Endometrium (tissue), 2 donors: Measurements from ENCODE around the gene PFN1.

Experiments
- FAIRE-seq: peaks from 2 replicates; lab custom pipeline; 2012; peaks lifted over from hg19 to GRCh38; lab: Jason Lieb, UNC
- donor health status: control.
- donor health status: control.

The PFN1 gene

DNA sequence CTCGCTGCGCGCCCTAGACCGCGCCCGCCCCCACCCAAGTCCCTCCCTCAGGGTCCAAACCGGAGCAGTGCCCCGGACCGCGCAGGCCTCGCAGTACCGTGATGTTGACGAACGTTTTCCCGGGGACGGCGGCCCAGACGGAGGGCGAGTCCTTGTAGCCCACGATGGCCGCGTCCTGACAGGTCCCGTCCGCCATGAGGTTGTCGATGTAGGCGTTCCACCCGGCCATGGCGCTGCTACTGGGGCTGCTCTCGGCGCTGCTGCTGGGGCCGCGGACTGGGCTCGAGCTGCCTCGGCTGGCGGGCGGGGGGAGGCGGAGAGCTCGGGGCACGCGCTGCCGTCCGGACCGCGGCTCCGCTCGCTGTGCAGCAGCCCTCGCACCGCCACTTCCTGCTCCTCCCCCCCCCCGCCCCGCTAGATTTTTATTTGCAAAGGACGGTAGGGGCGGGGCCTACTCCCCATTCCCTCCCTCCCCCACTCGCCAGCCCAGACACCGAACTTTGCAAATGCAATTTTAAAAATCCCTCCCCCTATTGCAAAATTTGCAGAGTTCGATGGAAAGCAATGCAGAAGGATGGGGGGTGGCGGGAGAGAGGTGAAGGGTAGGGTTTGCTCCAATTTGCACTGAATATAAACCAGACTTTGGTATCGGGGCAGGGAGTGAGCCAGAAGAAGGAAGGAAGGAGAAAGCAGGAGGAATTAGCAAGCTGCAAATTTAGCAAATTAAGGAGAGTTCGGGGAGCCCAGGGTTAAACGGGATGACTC lies at the start of gene PFN1:
Gene PFN1, minus strand, starts transcription at position 365 of the 765 bp plus-strand sequence. Its CDS starts 136 bp downstream, at position 229.
- no peak for FAIRE-seq

- FAIRE-seq, result no peak
These were observed 49.1 kb upstream of the PFN1 start, which contains the start of the genes INCA1 and KIF1C for GRCh38 chr17:4997302-4998026. INCA1 (minus strand) TSS chr17:4997522; CDS start chr17:4994437, 3,085 bp downstream. KIF1C (plus strand) TSS chr17:4997950; CDS start chr17:5000247, 2,297 bp downstream.

GRCh38 chr17:4994081-4994595 lies 45.8 kb upstream of the PFN1 start:
- FAIRE-seq, result no peak

DNA sequence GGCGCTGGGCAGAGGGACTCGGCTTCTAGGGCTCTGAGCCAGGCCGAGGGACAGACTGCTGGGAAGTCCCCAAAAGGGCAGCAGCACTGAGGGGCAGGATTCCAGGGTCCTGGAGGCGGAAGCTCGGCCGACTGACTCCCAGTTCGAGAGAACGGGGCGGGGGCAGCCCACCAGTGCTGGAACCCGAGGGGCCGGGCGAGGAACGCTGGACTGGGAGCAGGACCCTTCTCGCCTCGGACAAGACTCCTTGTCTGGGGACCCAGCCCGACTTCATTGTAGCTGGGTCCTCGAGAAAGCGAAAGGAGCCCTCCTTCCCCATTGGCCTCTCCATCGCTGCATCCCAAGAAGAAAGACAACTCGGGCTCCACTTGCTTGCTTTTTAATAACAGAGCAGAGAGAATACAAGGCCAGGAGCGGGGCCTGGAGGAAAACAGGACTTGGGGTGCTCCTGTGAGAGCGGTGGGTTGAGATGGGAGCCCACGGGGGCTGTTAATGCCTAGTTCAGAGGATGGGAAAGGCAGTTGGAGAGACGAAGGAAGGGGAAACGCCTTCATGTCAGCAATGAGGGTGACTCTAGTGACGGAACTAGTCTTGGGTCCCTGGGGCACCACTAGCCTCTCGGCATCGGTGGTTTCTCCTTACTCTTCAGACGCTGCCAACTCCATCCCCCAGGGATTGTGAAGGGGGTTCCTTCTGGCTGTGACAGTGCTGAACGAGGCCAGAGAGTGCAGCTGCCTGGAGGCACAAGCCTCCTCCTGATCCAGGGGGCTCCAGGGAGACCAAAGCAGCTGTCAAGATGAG lies 39.6 kb upstream of the PFN1 start:
- FAIRE-seq, result no peak

- no peak for FAIRE-seq
These were observed 38.8 kb upstream of the PFN1 start, which contains the start of gene CAMTA2 for GRCh38 chr17:4986951-4987766. CAMTA2 (minus strand) TSS chr17:4987675; CDS start chr17:4986222, 1,453 bp downstream.

- FAIRE-seq, result no peak
These were observed 38.1 kb upstream of the PFN1 start for GRCh38 chr17:4986403-4986802.

DNA sequence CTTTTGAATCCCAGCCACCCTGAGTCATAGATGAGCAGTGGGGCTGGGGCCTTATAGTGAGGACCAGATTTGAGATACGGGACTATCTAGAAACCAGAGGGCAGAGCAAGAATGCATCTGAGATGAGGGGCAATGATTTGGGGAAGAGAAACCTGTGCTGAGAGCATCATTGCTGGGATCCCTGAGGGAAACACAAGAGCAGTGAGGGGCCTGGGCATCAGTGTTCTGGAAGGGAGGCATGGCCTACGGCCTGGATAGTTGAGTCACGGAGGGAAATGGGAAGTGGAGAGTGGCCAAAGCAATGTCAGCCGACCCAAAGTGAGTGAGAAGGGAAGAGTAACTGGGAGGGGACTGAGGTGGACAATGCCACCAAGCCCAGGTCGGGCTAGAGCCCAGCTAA lies 34.0 kb upstream of the PFN1 start:
- FAIRE-seq, result no peak

DNA sequence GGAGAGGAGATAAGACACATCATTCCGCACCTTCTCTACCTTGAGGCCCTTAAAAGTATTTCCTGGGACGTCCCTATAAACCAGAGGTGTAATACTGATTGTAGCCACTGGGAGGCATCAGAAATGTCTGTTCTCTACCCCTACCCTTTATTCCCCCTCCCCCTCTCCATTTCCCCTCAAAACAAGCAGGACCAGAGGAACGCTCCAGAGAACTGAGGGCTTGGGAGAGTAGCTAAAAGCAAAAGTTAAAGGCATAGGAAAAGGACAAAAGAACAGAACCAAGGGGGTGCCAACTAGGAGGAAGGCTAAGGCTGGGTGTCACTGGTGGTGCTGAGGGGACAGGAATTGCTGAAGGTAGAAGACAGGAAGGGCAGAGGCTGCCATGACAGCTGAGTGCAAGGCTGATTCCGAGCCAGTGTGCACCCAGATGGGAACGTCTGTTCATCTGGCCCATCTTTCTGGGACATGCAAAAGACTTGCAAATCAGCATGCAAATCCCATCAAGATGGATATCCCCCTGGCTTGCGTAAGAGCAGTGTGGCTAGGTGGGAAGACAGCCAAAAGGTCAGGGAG lies 32.4 kb upstream of the PFN1 start:
- no peak for FAIRE-seq

- FAIRE-seq, result no peak
These were observed 30.4 kb upstream of the PFN1 start for GRCh38 chr17:4978726-4979125.

DNA sequence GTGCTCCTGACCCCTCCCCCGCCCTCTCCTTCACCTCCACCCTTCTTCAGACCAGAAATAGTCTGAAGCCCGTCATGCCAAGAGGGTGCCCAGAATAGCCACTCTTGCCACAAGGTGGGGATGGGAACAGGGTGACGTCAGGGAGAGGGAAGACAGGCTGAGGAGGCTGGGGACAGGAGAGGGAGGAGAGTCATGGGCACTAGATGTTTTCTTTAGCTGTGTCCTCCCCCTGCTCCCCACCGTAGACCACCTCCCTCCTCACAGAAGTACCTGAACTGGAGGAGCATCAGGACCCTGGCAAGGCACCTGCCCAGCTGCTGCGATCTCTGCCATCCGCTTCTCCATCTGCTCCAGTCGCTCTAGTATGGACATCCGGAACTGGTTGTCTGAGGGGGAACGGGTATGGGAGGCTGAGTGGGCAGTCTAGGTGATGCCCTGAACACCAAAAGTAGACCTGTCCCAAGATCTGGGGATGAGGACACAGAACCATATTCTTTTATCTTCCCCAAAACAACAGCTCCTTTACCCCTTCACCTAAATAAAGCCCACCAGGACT lies 25.9 kb upstream of the PFN1 start:
- no peak for FAIRE-seq

GRCh38 chr17:4973256-4974114 lies 25.2 kb upstream of the PFN1 start:
- no peak for FAIRE-seq

GRCh38 chr17:4972752-4973151 lies 24.4 kb upstream of the PFN1 start:
- no peak for FAIRE-seq

DNA sequence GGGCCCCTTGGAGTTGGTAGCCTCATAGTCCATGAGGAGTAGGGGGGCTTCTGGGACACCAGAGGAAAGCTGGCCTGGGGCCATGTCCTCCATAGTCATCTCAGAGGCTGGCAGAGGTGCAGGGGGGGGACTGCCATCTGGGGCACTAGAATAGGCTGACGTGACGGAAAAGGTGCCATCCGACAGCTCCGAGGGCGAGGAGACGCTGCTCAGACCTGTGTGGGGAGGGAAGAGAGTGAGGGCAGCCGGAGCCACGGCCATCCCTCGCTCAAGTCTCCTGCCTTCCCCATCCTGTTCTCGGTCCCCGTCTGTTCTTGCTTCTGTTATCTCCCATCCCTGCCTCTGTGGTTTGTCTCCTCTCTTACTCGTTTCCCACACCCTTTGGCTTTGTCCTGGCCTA lies 24.0 kb upstream of the PFN1 start:
- no peak for FAIRE-seq

- FAIRE-seq, result no peak
These were observed 23.5 kb upstream of the PFN1 start for GRCh38 chr17:4971826-4972225.

- FAIRE-seq, result no peak
These were observed 21.9 kb upstream of the PFN1 start for GRCh38 chr17:4970273-4970672.

DNA sequence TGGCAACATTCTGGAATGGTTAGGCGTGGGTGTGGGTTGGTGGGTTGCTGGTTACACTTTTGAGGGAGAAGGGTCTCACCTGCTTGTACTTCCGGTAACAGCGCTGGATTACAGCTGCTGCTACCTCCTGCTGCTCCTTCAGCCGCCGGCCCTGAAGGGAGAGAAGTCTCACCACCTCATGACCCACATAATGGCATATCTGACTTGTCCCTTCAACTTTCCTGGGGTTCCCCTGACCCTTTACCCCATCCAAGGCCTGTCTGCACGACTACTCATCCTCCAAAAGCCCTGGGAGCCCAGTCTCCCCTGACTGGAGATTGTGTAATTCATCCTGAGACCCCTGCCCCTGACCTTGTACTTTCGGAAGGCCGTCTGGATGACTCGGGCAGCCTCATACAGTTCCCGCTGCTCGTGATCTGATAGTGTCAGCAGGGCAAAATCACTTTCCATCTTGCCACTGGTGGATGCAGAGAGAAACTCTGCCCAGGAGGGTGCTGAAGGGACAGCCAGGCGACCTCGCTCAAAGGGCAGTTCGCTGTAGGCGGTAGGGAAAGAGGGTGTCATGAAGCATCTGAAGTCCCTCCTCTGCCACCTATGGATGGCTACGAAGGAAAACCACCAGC lies 21.3 kb upstream of the PFN1 start:
- no peak for FAIRE-seq

DNA sequence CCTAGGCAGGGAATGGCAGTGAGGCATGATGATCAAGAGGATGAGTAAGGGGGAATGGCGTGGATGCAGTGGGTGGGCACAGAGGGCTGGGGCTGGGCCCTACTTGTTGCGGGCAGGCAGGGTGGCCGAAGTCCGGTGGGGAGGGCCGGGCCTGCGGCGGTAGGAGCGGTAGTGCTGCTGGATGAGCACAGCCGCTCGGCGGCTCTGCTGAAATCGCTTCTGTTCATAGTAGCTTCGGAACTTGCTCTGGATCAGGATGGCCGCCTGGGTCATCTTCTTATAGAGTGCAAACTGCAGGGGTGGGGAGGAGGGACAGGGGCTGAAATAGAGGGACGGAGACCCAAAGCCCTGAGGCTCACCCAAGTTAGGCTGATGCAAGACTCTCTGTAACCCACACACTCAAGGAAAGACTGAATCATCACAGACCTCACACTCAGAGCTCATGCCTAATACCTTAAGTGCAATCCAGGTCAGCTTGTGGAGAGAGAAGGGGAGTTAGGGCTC lies 20.8 kb upstream of the PFN1 start:
- no peak for FAIRE-seq

GRCh38 chr17:4968486-4969046 lies 20.2 kb upstream of the PFN1 start:
- FAIRE-seq, result no peak
